ENCODE data around the gene SSB.

DNA sequence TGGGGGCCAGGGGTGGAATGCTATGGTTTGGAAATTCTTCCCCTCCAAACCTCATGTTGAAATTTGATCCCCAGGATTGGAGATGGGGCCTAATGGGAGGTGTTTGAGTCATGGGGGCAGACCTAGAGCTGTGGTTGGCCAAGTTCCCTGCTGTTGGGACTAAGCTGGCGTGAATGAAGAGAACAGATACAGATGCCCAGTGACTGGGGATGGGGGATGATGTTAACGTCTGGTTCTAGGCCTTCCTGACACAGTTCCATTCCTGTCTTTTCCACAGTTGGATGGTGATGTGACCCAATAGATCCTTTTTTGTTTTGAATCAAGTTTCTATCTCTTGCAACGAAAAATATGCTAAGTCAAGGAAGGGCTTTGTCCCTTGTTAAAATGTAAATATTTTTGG, 41.3 kb upstream of the SSB start:
- no peak for TF ChIP-seq POLR2AphosphoS5 (IDR thresholded peaks at IDR 0.05; ENCODE audit: low read depth)
- TF ChIP-seq, protein P1, sequence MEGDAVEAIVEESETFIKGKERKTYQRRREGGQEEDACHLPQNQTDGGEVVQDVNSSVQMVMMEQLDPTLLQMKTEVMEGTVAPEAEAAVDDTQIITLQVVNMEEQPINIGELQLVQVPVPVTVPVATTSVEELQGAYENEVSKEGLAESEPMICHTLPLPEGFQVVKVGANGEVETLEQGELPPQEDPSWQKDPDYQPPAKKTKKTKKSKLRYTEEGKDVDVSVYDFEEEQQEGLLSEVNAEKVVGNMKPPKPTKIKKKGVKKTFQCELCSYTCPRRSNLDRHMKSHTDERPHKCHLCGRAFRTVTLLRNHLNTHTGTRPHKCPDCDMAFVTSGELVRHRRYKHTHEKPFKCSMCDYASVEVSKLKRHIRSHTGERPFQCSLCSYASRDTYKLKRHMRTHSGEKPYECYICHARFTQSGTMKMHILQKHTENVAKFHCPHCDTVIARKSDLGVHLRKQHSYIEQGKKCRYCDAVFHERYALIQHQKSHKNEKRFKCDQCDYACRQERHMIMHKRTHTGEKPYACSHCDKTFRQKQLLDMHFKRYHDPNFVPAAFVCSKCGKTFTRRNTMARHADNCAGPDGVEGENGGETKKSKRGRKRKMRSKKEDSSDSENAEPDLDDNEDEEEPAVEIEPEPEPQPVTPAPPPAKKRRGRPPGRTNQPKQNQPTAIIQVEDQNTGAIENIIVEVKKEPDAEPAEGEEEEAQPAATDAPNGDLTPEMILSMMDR (IDR thresholded peaks at IDR 0.05; ENCODE audit: insufficient read depth, low read length): no peak

Data from HL-60 (cell line).